Stimulated activated CD4-positive, alpha-beta T cell treated with anti-CD3 and anti-CD28 coated beads, TNF-alpha, amount 100 ng/mL, for 1 hour (primary cell): ENCODE data around the gene CLASP1.
"Not testable (repeated sequence)": the region's sequence is repeated elsewhere in the genome, so short reads cannot be mapped to it uniquely, and the experiment has no call there.

ENCODE experiments used
- DNase-seq, 3 donors: peaks; one replicate each; pipeline ENCODE4 v3.0.0-alpha.2; 2020; ENCODE audit warnings: low read depth in 3 of 3, low spot score in 1 of 3

The CLASP1 gene

GRCh38 chr2:121359170-121359569 lies 290.1 kb downstream of the CLASP1 start:
- DNase-seq, result no peak

GRCh38 chr2:121358291-121358690 lies 291.0 kb downstream of the CLASP1 start:
- no peak for DNase-seq

GRCh38 chr2:121356058-121356640 lies 293.1 kb downstream of the CLASP1 start:
- DNase-seq, result no peak

GRCh38 chr2:121355488-121355887 lies 293.8 kb downstream of the CLASP1 start:
- DNase-seq, result no peak

GRCh38 chr2:121351521-121352318 lies 297.5 kb downstream of the CLASP1 start:
- no peak for DNase-seq

- DNase-seq, result no peak
Measured at GRCh38 chr2:121350890-121351289, 298.4 kb downstream of the CLASP1 start.

- no peak for DNase-seq
Measured at GRCh38 chr2:121350402-121350775, 298.9 kb downstream of the CLASP1 start.

- no peak for DNase-seq
Measured at GRCh38 chr2:121349721-121350401, 299.4 kb downstream of the CLASP1 start.

GRCh38 chr2:121348128-121348740 lies 301.0 kb downstream of the CLASP1 start:
- DNase-seq, result no peak

GRCh38 chr2:121346859-121347258 lies 302.4 kb downstream of the CLASP1 start:
- DNase-seq, result no peak

- no peak for DNase-seq
Measured at GRCh38 chr2:121346407-121346806, 302.9 kb downstream of the CLASP1 start.

- no peak for DNase-seq
Measured at GRCh38 chr2:121345887-121346286, 303.4 kb downstream of the CLASP1 start.

GRCh38 chr2:121345101-121345500 lies 304.2 kb downstream of the CLASP1 start:
- no peak for DNase-seq

- DNase-seq, result not testable (repeated sequence)
Measured at GRCh38 chr2:121343828-121344399, 305.3 kb downstream of the CLASP1 start.

- no peak for DNase-seq
Measured at GRCh38 chr2:121343191-121343590, 306.1 kb downstream of the CLASP1 start.

- DNase-seq, result no peak
Measured at GRCh38 chr2:121342751-121343150, 306.5 kb downstream of the CLASP1 start.

GRCh38 chr2:121340926-121341325 lies 308.3 kb downstream of the CLASP1 start:
- DNase-seq, result no peak

GRCh38 chr2:121338281-121338680 lies 311.0 kb downstream of the CLASP1 start:
- DNase-seq, result no peak

- no peak for DNase-seq
Measured at GRCh38 chr2:121336528-121337294, 312.6 kb downstream of the CLASP1 start.
